MM.1S (cell line): Measurements from ENCODE around the gene UNK.

Experiments used
- DNase-seq: peaks from one replicate; pipeline ENCODE4 v3.0.0-alpha.2; 2015
- H2AFZ ChIP-seq: fragments of 300-600 bp; sonication (generic); 2 replicates; pipeline ENCODE4 v1.6.0; 2016; ENCODE audit warnings: antibody characterized with exemption, low read length
- H3F3A ChIP-seq: fragments of 300-600 bp; sonication (generic); 2 replicates; pipeline ENCODE4 v1.6.1; 2016; ENCODE audit warnings: mild to moderate bottlenecking, antibody characterized with exemption, low read length, moderate library complexity, mixed read lengths; ENCODE audit not compliant: insufficient read depth
- H3K27ac ChIP-seq: fragments of 300-600 bp; sonication (generic); 2 replicates; pipeline ENCODE4 v1.5.1; 2016; ENCODE audit warnings: mild to moderate bottlenecking, low read length
- H3K27me3 ChIP-seq: fragments of 300-600 bp; sonication (generic); replicated peaks from 2 replicates; pipeline ENCODE4 v1.6.0; 2016; ENCODE audit warnings: low read length; ENCODE audit not compliant: insufficient read depth
- H3K36me3 ChIP-seq: fragments of 300-600 bp; sonication (generic); replicated peaks from 2 replicates; pipeline ENCODE4 v1.6.1; 2016; ENCODE audit warnings: mild to moderate bottlenecking, low read length, mixed read lengths; ENCODE audit not compliant: insufficient read depth
- H3K4me1 ChIP-seq: fragments of 300-600 bp; sonication (generic); 2 replicates; pipeline ENCODE4 v1.6.1; 2016; ENCODE audit warnings: low read length, mixed read lengths
- H3K4me2 ChIP-seq: fragments of 300-600 bp; sonication (generic); 2 replicates; pipeline ENCODE4 v1.6.0; 2016; ENCODE audit warnings: low read depth, low read length
- H3K4me3 ChIP-seq: fragments of 300-600 bp; sonication (generic); 2 replicates; pipeline ENCODE4 v1.5.1; 2016; ENCODE audit warnings: low read length, mixed read lengths
- H3K79me2 ChIP-seq: fragments of 300-600 bp; sonication (generic); 2 replicates; pipeline ENCODE4 v1.6.1; 2016; ENCODE audit warnings: mixed run types, low read length, mixed read lengths
- H3K9ac ChIP-seq: fragments of 300-600 bp; sonication (generic); 2 replicates; pipeline ENCODE4 v1.6.1; 2016; ENCODE audit warnings: low read length, mixed read lengths
- H3K9me2 ChIP-seq: fragments of 300-600 bp; sonication (generic); replicated peaks from 2 replicates; pipeline ENCODE4 v1.6.1; 2016; ENCODE audit warnings: mild to moderate bottlenecking, low read length, mixed read lengths; ENCODE audit not compliant: insufficient read depth
- H3K9me3 ChIP-seq: fragments of 300-600 bp; sonication (generic); replicated peaks from 2 replicates; pipeline ENCODE4 v1.6.1; 2016; ENCODE audit warnings: mild to moderate bottlenecking, low read length, mixed read lengths; ENCODE audit not compliant: insufficient read depth
- H4K20me1 ChIP-seq: fragments of 300-600 bp; sonication (generic); 2 replicates; pipeline ENCODE4 v1.6.1; 2016; ENCODE audit warnings: mild to moderate bottlenecking, low read length, moderate library complexity, mixed read lengths; ENCODE audit not compliant: insufficient read depth
- EZH2 ChIP-seq: fragments of 300-600 bp; sonication (generic); optimal IDR thresholded peaks from 2 replicates; pipeline ENCODE3; 2017; ENCODE audit warnings: low read depth, mild to moderate bottlenecking, antibody characterized with exemption, low read length, mixed read lengths
- EZH2phosphoT487 ChIP-seq: fragments of 300-600 bp; sonication (generic); IDR thresholded peaks from 2 replicates; pipeline ENCODE4 v1.6.1; 2018; ENCODE audit warnings: antibody characterized with exemption, low read length
- TF ChIP-seq, protein P1 (sequence below): fragments of 300-600 bp; sonication (generic); IDR thresholded peaks from 2 replicates; pipeline ENCODE4 v1.5.1; 2016; ENCODE audit warnings: antibody characterized with exemption, low read length, mixed read lengths

The UNK gene

DNA sequence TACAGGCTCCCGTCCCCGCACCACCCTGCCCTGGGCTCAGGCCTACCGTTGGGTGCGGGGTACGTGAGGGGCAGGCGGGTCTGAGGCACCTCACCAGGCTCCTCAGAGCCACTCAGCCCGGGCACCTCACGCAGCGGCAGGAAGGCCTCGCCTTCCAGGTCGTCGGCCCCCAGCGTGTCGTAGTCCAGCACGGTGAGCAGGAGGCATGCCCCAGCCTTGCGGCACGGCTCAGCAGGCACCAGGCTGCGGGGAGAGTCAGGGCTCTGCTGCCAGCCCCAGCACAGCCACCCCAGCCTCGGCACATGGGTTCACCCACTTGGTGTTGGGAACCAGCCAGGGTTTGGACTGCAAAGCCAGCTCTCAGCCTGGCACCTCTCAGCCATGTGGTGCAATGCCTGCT, 44.1 kb downstream of the UNK start:
- Histone ChIP-seq H3K9me3 (no peaks in the 10 kb centered on the region), H3K36me3 (no peaks in the 10 kb centered on the region), H3K79me2 (no peaks in the 10 kb centered on the region), H3K9me2 (no peaks in the 10 kb centered on the region), H3K9ac (no peak overlapping the region), H2AFZ (no peak overlapping the region), H4K20me1 (no peaks in the 10 kb centered on the region), H3K4me3 (no peak overlapping the region), H3K27ac (no peak overlapping the region), H3F3A (no peaks in the 10 kb centered on the region), H3K27me3 (no peaks in the 10 kb centered on the region), H3K4me1 (no peaks in the 10 kb centered on the region), H3K4me2 (no peak overlapping the region)
- TF ChIP-seq, protein P1, sequence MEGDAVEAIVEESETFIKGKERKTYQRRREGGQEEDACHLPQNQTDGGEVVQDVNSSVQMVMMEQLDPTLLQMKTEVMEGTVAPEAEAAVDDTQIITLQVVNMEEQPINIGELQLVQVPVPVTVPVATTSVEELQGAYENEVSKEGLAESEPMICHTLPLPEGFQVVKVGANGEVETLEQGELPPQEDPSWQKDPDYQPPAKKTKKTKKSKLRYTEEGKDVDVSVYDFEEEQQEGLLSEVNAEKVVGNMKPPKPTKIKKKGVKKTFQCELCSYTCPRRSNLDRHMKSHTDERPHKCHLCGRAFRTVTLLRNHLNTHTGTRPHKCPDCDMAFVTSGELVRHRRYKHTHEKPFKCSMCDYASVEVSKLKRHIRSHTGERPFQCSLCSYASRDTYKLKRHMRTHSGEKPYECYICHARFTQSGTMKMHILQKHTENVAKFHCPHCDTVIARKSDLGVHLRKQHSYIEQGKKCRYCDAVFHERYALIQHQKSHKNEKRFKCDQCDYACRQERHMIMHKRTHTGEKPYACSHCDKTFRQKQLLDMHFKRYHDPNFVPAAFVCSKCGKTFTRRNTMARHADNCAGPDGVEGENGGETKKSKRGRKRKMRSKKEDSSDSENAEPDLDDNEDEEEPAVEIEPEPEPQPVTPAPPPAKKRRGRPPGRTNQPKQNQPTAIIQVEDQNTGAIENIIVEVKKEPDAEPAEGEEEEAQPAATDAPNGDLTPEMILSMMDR = no peak
- no peak for TF ChIP-seq EZH2phosphoT487
- DNase-seq = no peak

DNA sequence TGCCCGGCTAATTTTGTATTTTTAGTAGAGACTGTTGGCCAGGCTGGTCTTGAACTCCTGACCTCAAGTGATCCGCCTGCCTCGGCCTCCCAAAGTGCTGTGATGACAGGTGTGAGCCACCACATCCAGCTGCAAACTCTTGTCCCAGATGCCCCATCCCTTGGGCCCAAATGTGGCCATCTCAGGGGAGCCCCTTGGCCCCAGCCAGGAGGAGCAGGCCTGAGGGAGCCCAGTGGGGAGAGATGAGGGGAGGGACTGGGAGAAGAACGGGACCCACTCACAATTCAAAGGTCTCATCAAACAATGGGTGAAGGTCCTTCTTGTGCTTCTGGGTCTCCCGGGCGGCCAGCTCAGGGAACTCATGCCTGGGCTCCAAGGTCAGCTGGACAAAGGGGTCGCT, 45.1 kb downstream of the UNK start:
- DNase-seq = no peak

DNA sequence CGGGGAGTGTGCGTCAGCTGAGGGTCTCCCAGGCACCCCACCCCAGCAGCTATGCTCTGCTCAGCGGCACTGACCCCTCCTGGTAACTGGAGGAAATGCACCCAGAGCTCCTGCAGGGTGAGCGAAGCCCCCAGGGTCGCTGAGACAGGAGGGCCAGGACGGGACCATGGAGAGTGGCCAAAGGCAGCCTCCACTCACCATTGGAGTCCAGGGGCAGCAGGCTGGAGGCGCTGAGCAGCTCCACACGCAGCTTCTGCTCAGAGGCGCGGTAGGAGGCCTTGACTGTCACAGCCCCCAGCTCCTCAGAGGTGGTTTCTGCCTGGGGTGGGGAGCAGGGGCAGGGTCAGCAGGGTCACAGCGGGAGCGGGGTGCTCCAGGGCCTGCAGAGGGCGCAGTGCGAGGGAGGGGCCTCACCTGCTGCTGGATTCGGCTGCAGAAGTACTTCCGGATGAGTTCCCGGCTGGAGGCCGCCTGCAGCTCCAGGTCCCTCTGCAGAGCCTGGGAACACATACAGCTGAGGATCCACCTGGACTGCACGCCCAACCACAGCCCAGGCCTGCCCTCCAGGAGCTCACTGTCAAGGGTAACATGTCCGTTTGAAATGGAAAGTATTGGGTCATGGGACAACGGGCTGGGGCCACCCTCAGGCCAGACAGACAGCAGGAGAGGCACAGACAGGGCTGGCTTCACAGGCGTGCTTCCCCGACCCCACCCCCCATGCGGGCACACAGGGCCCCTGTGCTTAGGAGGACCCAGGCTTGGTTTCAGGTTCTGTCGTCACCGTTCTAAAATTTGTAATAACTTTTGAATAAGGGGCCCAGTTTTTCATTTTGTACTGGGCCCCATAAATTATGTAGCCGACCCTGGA, 45.8 kb downstream of the UNK start:
- Histone ChIP-seq H3K27ac (no peak overlapping the region), H4K20me1 (no peaks in the 10 kb centered on the region), H3K4me1 (no peaks in the 10 kb centered on the region), H3K9me2 (no peaks in the 10 kb centered on the region), H2AFZ (no peak overlapping the region), H3K79me2 (no peaks in the 10 kb centered on the region), H3K27me3 (no peaks in the 10 kb centered on the region), H3K9me3 (no peaks in the 10 kb centered on the region), H3F3A (no peaks in the 10 kb centered on the region), H3K36me3 (no peaks in the 10 kb centered on the region), H3K4me3 (no peak overlapping the region), H3K4me2 (no peak overlapping the region), H3K9ac (no peak overlapping the region)
- TF ChIP-seq, protein P1 = peak; percentile 56
- no peak for TF ChIP-seq EZH2
- DNase-seq = no peak

More for the DNA sequence above, 45.1 kb downstream of the UNK start:
- Histone ChIP-seq H3K27ac (no peak overlapping the region), H3K36me3 (no peaks in the 10 kb centered on the region), H3F3A (no peaks in the 10 kb centered on the region), H3K79me2 (no peaks in the 10 kb centered on the region), H3K27me3 (no peaks in the 10 kb centered on the region), H3K9me3 (no peaks in the 10 kb centered on the region), H3K4me1 (no peaks in the 10 kb centered on the region), H4K20me1 (no peaks in the 10 kb centered on the region), H2AFZ (no peak overlapping the region), H3K4me2 (no peak overlapping the region), H3K9me2 (no peaks in the 10 kb centered on the region), H3K9ac (no peak overlapping the region), H3K4me3 (no peak overlapping the region)
- TF ChIP-seq, protein P1 = no peak
- TF ChIP-seq EZH2 (no peak), EZH2phosphoT487 (no peak)
